Upper lobe of left lung (tissue), 6 donors: Measurements from ENCODE around the gene COX4I2. TPM values are rescaled to one million over a fixed set of nuclear protein-coding genes. Genes with fewer than 3 reads are reported as not detected.

Experiments
- ATAC-seq, 2 donors: fragments of 200-7000 bp; cut with Tn5 transposase; one replicate each; pipeline ENCODE4 v1.9.1; 2022; ENCODE audit warnings: mild to moderate bottlenecking in 2 of 2, moderate library complexity in 2 of 2; ENCODE audit not compliant: low FRiP score in 2 of 2
- DNase-seq, 2 donors: peaks; one replicate each; pipeline ENCODE4 v3.0.0-alpha.2; 2019 to 2020
- H3K27ac ChIP-seq, 4 donors: fragments of 200-600 bp; sonication (generic); one replicate each; pipeline ENCODE4 v1.5.1; 2016 to 2019
- H3K27me3 ChIP-seq, 4 donors: fragments of 200-600 bp; sonication (generic); one replicate each; pipeline ENCODE4 v1.5.1; 2017 to 2019
- H3K36me3 ChIP-seq, 4 donors: fragments of 200-600 bp; sonication (generic); one replicate each; pipeline ENCODE4 v1.5.1; 2016 to 2019
- H3K4me1 ChIP-seq, 4 donors: fragments of 200-600 bp; sonication (generic); one replicate each; pipeline ENCODE4 v1.5.1; 2018 to 2019
- H3K4me3 ChIP-seq, 4 donors: fragments of 200-600 bp; sonication (generic); one replicate each; pipeline ENCODE4 v1.5.1; 2017 to 2019; ENCODE audit warnings: mild to moderate bottlenecking in 2 of 4, moderate library complexity in 1 of 4
- H3K9me3 ChIP-seq, 4 donors: fragments of 200-600 bp; sonication (generic); one replicate each; pipeline ENCODE4 v1.5.1; 2018 to 2019
- CTCF ChIP-seq, 6 experiments: fragments of 450-650 bp in 4 of 6; fragments of 200-600 bp in 2 of 6; sonication (generic) in 2 of 6; IDR thresholded peaks; one replicate each; pipeline ENCODE4 v1.5.1; 2016 to 2019; ENCODE audit warnings: antibody characterized with exemption in 6 of 6
- EP300 ChIP-seq, 4 donors: sonication (generic); formaldehyde crosslinking; IDR thresholded peaks; one replicate each; pipeline ENCODE4 v1.5.1; 2017; ENCODE audit warnings: antibody characterized with exemption in 4 of 4, control low read depth in 2 of 4
- POLR2A ChIP-seq, 4 donors: fragments of 450-650 bp; IDR thresholded peaks; one replicate each; pipeline ENCODE4 v1.5.1; 2016 to 2017; ENCODE audit warnings: antibody characterized with exemption in 4 of 4, mild to moderate bottlenecking in 2 of 4
- POLR2AphosphoS5 ChIP-seq, 2 donors: sonication (generic); formaldehyde crosslinking; IDR thresholded peaks; one replicate each; pipeline ENCODE4 v1.5.1; 2017; ENCODE audit warnings: antibody characterized with exemption in 2 of 2
- WGBS, 2 donors: methylation state at CpG; one replicate each; pipeline ENCODE4 v1.1.5; 2017 to 2018; 5-methylcytosine and 5-hydroxymethylcytosine counted together
- total RNA-seq, 6 donors: library from RNA; depleted of rRNA in 4 of 6; stranded (reverse); fragments of >200 nt in 4 of 6; gene quantifications; one replicate each; pipeline versions ENCODE4 v1.1.0 to v1.2.1, GENCODE V29; 2016 to 2021
- donor health status: DM: no; HTN: no; CAD: no; lungs with moderate emphysema.
- donor health status: DM: no; HTN: yes; CAD: no; lungs with severe emphysema.

The COX4I2 gene
- total RNA-seq, 6 donors from 2014 or later = 1.9 to 24.3 (median 13.5) TPM

DNA sequence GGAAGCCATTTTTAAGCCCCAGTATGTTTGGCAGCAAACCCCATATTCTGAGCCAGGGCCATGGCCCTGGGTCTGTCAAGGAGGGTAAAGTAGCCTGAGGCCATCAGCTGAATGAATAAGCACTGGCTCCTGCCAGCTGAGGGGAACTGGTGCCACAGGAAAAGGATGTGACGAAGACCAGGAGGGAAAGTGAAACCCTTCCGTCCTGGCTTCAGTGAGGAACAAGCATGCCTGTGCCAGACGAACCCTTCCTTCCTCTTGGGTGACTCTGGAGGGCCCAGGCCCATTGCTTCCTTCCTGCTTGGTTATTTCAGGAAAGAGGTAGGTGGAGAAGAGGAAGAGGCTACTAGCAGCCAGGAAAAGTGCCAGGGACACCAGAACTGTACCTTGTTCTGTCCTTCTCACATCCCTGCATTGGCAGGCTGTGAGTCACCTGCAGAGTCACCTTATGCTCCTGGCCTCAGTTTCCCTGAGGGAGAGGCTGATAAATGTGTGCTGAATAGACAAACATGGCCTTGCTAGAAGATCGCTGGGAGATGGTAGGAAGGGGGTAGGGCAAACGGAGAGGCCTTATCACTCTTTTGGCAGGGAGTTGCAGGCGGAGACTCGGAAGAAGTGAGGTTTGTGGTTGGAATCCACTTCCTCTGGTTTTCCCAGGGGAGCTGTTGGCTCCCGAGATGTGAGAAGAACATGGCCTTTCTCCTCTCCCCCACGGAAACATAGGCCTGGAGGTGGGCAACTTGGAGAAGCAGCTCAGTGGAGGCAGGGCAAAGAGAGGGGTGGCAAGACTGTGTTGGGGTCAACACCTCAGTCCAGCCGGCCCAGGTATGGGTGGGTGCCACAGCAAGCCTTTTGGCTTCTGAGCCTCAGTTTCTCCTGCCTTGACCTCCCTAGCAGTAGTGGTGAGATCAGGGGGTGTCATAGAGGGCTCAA is 37.4 kb downstream of the COX4I2 start:
- H3K4me1 ChIP-seq = peaks cover 89 to 100% (median 97%) of the 10 kb centered on the region in 4 donors
- 13 to 19% methylated on average over 9 to 10 of the region's 10 CpGs for WGBS, 2 donors
- peak overlapping the region; percentile 74 to 90 (median 88) for H3K27ac ChIP-seq
- H3K4me3 ChIP-seq = peak overlapping the region in 2 of 4 donors; percentile 14 to 23
- no peaks in the 10 kb centered on the region for H3K9me3 ChIP-seq
- H3K27me3 ChIP-seq = no peaks in the 10 kb centered on the region
- ATAC-seq = peak; percentile 86 to 87
- H3K36me3 ChIP-seq = peaks cover 0 to 47% (median 9%) of the 10 kb centered on the region in 4 donors
- TF ChIP-seq CTCF (IDR thresholded peaks at IDR 0.05) = no peak
- TF ChIP-seq EP300 (IDR thresholded peaks at IDR 0.05) = peak in 2 of 4 donors; percentile 92
- peak in 1 of 4 donors; percentile 40 for TF ChIP-seq POLR2A (IDR thresholded peaks at IDR 0.05)
- peak; percentile 97 to 98 for TF ChIP-seq POLR2AphosphoS5 (IDR thresholded peaks at IDR 0.05)
- DNase-seq = peak in 1 of 2 donors; percentile 90

- peak overlapping the region in 2 of 4 donors; percentile 14 to 23 for H3K4me3 ChIP-seq
- TF ChIP-seq POLR2A (IDR thresholded peaks at IDR 0.05) (peak in 1 of 4 donors; percentile 9), CTCF (IDR thresholded peaks at IDR 0.05) (no peak), POLR2AphosphoS5 (IDR thresholded peaks at IDR 0.05) (peak; percentile 44 to 47), EP300 (IDR thresholded peaks at IDR 0.05) (peak in 2 of 4 donors; percentile 32 to 46)
- H3K27ac ChIP-seq = peak overlapping the region; percentile 74 to 90 (median 88)
- peaks cover 86 to 100% (median 98%) of the 10 kb centered on the region in 4 donors for H3K4me1 ChIP-seq
- peak; percentile 5 to 52 for ATAC-seq
- WGBS, 2 donors = 46 to 47% methylated on average over 11 of the region's 11 CpGs
- H3K9me3 ChIP-seq = no peaks in the 10 kb centered on the region
- H3K27me3 ChIP-seq = no peaks in the 10 kb centered on the region
- DNase-seq = peak in 1 of 2 donors; percentile 46
- peaks cover 0 to 56% (median 12%) of the 10 kb centered on the region in 4 donors for H3K36me3 ChIP-seq
Measured at GRCh38 chr20:31675828-31676608, 38.3 kb downstream of the COX4I2 start.

- WGBS, 2 donors = 82 to 84% methylated on average over 7 of the region's 7 CpGs
- Histone ChIP-seq H3K4me1 (peaks cover 80 to 99% (median 96%) of the 10 kb centered on the region in 4 donors), H3K4me3 (no peak overlapping the region), H3K36me3 (peaks cover 0 to 62% (median 12%) of the 10 kb centered on the region in 4 donors), H3K27me3 (no peaks in the 10 kb centered on the region), H3K27ac (peak overlapping the region; percentile 74 to 90 (median 88)), H3K9me3 (no peaks in the 10 kb centered on the region)
- TF ChIP-seq EP300 (IDR thresholded peaks at IDR 0.05) (no peak), CTCF (IDR thresholded peaks at IDR 0.05) (no peak), POLR2A (IDR thresholded peaks at IDR 0.05) (no peak), POLR2AphosphoS5 (IDR thresholded peaks at IDR 0.05) (no peak)
- ATAC-seq (no peak), DNase-seq (no peak)
Measured at GRCh38 chr20:31676609-31676989, 38.9 kb downstream of the COX4I2 start.

GRCh38 chr20:31677553-31678260 is 40.0 kb downstream of the COX4I2 start:
- ATAC-seq = no peak
- Histone ChIP-seq H3K27ac (peak overlapping the region; percentile 42 to 90 (median 68)), H3K36me3 (peaks cover 0 to 59% (median 12%) of the 10 kb centered on the region in 4 donors), H3K4me3 (no peak overlapping the region), H3K9me3 (no peaks in the 10 kb centered on the region), H3K27me3 (no peaks in the 10 kb centered on the region), H3K4me1 (peaks cover 81 to 100% (median 94%) of the 10 kb centered on the region in 4 donors)
- DNase-seq = no peak
- TF ChIP-seq CTCF (IDR thresholded peaks at IDR 0.05) (no peak), EP300 (IDR thresholded peaks at IDR 0.05) (no peak), POLR2AphosphoS5 (IDR thresholded peaks at IDR 0.05) (no peak)
- WGBS, 2 donors = 89 to 94% methylated on average over 2 of the region's 2 CpGs
